Activated naive CD4-positive, alpha-beta T cell treated with Interleukin-2 at 50 U/mL for 16 hours (primary cell): Measurements from ENCODE around the gene LRRC53.

Experiments
- DNase-seq: peaks from one replicate; pipeline ENCODE4 v3.0.0-alpha.2; 2020

Gene LRRC53

GRCh38 chr1:74432325-74432724 is 80.1 kb downstream of the LRRC53 start:
- no peak for DNase-seq

GRCh38 chr1:74431531-74431930 is 80.9 kb downstream of the LRRC53 start:
- no peak for DNase-seq

- DNase-seq = no peak
Observed at GRCh38 chr1:74430342-74430934, 82.0 kb downstream of the LRRC53 start.

- no peak for DNase-seq
Observed at GRCh38 chr1:74429580-74429979, 82.8 kb downstream of the LRRC53 start.

GRCh38 chr1:74427681-74428080 is 84.7 kb downstream of the LRRC53 start:
- no peak for DNase-seq

GRCh38 chr1:74426208-74426937 is 86.0 kb downstream of the LRRC53 start:
- DNase-seq = no peak

- no peak for DNase-seq
Observed at GRCh38 chr1:74425676-74426075, 86.7 kb downstream of the LRRC53 start.

- no peak for DNase-seq
Observed at GRCh38 chr1:74423471-74423870, 88.9 kb downstream of the LRRC53 start.

GRCh38 chr1:74422421-74423292 is 89.8 kb downstream of the LRRC53 start:
- no peak for DNase-seq

- DNase-seq = no peak
Observed at GRCh38 chr1:74420467-74420866, 91.9 kb downstream of the LRRC53 start.
